ENCODE data around the gene DTNBP1. TPM values are rescaled to one million over a fixed set of nuclear protein-coding genes. Genes with fewer than 3 reads are reported as not detected.

DTNBP1 gene
- total RNA-seq, 4 donors from 2014 or later = 12.8 to 58.6 (median 26.2) TPM

- DNase-seq = no peak
- H3K27ac ChIP-seq = no peak overlapping the region
- TF ChIP-seq POLR2A (IDR thresholded peaks at IDR 0.05) (no peak), CTCF (IDR thresholded peaks at IDR 0.05) (no peak)
These were observed 129.3 kb downstream of the DTNBP1 start for GRCh38 chr6:15533379-15534026.

GRCh38 chr6:15531973-15532372 lies 130.9 kb downstream of the DTNBP1 start:
- peaks cover 0 to 28% (median 0%) of the 10 kb centered on the region in 3 donors for H3K36me3 ChIP-seq
- H3K4me1 ChIP-seq = no peaks in the 10 kb centered on the region
- H3K27ac ChIP-seq = no peak overlapping the region
- H3K27me3 ChIP-seq = no peaks in the 10 kb centered on the region
- no peaks in the 10 kb centered on the region for H3K9me3 ChIP-seq
- no peak overlapping the region for H3K4me3 ChIP-seq
- TF ChIP-seq CTCF (IDR thresholded peaks at IDR 0.05) (no peak), POLR2A (IDR thresholded peaks at IDR 0.05) (no peak)
- DNase-seq = no peak

More at GRCh38 chr6:15533379-15534026, 129.3 kb downstream of the DTNBP1 start:
- no peak overlapping the region for H3K4me3 ChIP-seq
- H3K4me1 ChIP-seq = no peaks in the 10 kb centered on the region
- H3K27me3 ChIP-seq = no peaks in the 10 kb centered on the region
- peaks cover 0 to 25% (median 0%) of the 10 kb centered on the region in 3 donors for H3K36me3 ChIP-seq
- no peaks in the 10 kb centered on the region for H3K9me3 ChIP-seq

GRCh38 chr6:15530411-15530810 lies 132.4 kb downstream of the DTNBP1 start:
- DNase-seq = no peak
- Histone ChIP-seq H3K4me3 (no peak overlapping the region), H3K9me3 (no peaks in the 10 kb centered on the region), H3K27ac (no peak overlapping the region), H3K27me3 (no peaks in the 10 kb centered on the region), H3K4me1 (no peaks in the 10 kb centered on the region), H3K36me3 (peaks cover 0 to 28% (median 0%) of the 10 kb centered on the region in 3 donors)
- no peak for TF ChIP-seq CTCF (IDR thresholded peaks at IDR 0.05)
- no peak for TF ChIP-seq POLR2A (IDR thresholded peaks at IDR 0.05)

- Histone ChIP-seq H3K9me3 (no peaks in the 10 kb centered on the region), H3K27ac (no peak overlapping the region), H3K4me3 (no peak overlapping the region), H3K36me3 (peaks cover 0 to 35% (median 0%) of the 10 kb centered on the region in 3 donors), H3K4me1 (no peaks in the 10 kb centered on the region), H3K27me3 (no peaks in the 10 kb centered on the region)
- no peak for DNase-seq
- TF ChIP-seq CTCF (IDR thresholded peaks at IDR 0.05) (no peak), POLR2A (IDR thresholded peaks at IDR 0.05) (no peak)
These were observed 134.0 kb downstream of the DTNBP1 start for GRCh38 chr6:15528870-15529269.

GRCh38 chr6:15527838-15528617 lies 134.8 kb downstream of the DTNBP1 start:
- peaks cover 0 to 41% (median 0%) of the 10 kb centered on the region in 3 donors for H3K36me3 ChIP-seq
- no peaks in the 10 kb centered on the region for H3K27me3 ChIP-seq
- no peak for TF ChIP-seq POLR2A (IDR thresholded peaks at IDR 0.05)
- no peak for TF ChIP-seq CTCF (IDR thresholded peaks at IDR 0.05)
- DNase-seq = no peak
- no peak overlapping the region for H3K27ac ChIP-seq
- no peaks in the 10 kb centered on the region for H3K4me1 ChIP-seq
- H3K4me3 ChIP-seq = no peak overlapping the region
- no peaks in the 10 kb centered on the region for H3K9me3 ChIP-seq

Data from Peyer's patch (tissue), 4 donors.